ENCODE results near the gene PDE6D. TPM values are rescaled to one million over a fixed set of nuclear protein-coding genes. Genes with fewer than 3 reads are reported as not detected.
A peak's percentile ranks its signal among the peaks of the same experiment; 100 is the strongest.

PDE6D gene
- total and polyA plus RNA-seq, 2 of the 13 experiments (the other 11 are each of a cell fraction or from before 2014, with no cell fraction given), result 14.1 to 23.2 TPM

GRCh38 chr2:231685349-231686191 lies 95.5 kb downstream of the PDE6D start (continued):
- TF ChIP-seq NFYB (CRISPR knock-in tag; IDR thresholded peaks at IDR 0.05) (no peak), POGK (CRISPR knock-in tag; conservative IDR thresholded peaks at IDR 0.05) (0 out of 2 replicates have a peak, but pooled peaks have one; percentile 34), NFKBIZ (CRISPR knock-in tag; IDR thresholded peaks at IDR 0.05) (no peak), ZSCAN31 (CRISPR knock-in tag; IDR thresholded peaks at IDR 0.05; ENCODE audit: low read depth) (0 out of 2 replicates have a peak, but pooled peaks have one; percentile 38), JARID2 (CRISPR knock-in tag; IDR thresholded peaks at IDR 0.05; ENCODE audit: insufficient replicate concordance) (no peak), ZSCAN12 (CRISPR knock-in tag; IDR thresholded peaks at IDR 0.05) (no peak), HMGA1 (CRISPR knock-in tag; conservative IDR thresholded peaks at IDR 0.05) (no peak), ZNF207 (IDR thresholded peaks at IDR 0.05; ENCODE audit: borderline replicate concordance) (no peak), SKI (IDR thresholded peaks at IDR 0.05; ENCODE audit: partially characterized antibody) (no peak), ZNF136 (CRISPR knock-in tag; IDR thresholded peaks at IDR 0.05; ENCODE audit: low read depth) (no peak), HNRNPH1 (optimal IDR thresholded peaks at IDR 0.05; ENCODE audit: low read depth, low read length) (no peak), ZNF512B (CRISPR knock-in tag; IDR thresholded peaks at IDR 0.05; ENCODE audit: borderline replicate concordance) (no peak), ZNF253 (CRISPR knock-in tag; IDR thresholded peaks at IDR 0.05; ENCODE audit: borderline replicate concordance) (no peak), ZNF737 (CRISPR knock-in tag; IDR thresholded peaks at IDR 0.05; ENCODE audit: borderline replicate concordance) (no peak), SP4 (CRISPR knock-in tag; IDR thresholded peaks at IDR 0.05) (no peak), ARNTL (CRISPR knock-in tag; IDR thresholded peaks at IDR 0.05) (0 out of 2 replicates have a peak, but pooled peaks have one; percentile 33), ZNF572 (CRISPR knock-in tag; IDR thresholded peaks at IDR 0.05) (no peak), NFRKB (IDR thresholded peaks at IDR 0.05) (no peak), NFYC (CRISPR knock-in tag; IDR thresholded peaks at IDR 0.05) (no peak)
- TF ChIP-seq, protein P1, sequence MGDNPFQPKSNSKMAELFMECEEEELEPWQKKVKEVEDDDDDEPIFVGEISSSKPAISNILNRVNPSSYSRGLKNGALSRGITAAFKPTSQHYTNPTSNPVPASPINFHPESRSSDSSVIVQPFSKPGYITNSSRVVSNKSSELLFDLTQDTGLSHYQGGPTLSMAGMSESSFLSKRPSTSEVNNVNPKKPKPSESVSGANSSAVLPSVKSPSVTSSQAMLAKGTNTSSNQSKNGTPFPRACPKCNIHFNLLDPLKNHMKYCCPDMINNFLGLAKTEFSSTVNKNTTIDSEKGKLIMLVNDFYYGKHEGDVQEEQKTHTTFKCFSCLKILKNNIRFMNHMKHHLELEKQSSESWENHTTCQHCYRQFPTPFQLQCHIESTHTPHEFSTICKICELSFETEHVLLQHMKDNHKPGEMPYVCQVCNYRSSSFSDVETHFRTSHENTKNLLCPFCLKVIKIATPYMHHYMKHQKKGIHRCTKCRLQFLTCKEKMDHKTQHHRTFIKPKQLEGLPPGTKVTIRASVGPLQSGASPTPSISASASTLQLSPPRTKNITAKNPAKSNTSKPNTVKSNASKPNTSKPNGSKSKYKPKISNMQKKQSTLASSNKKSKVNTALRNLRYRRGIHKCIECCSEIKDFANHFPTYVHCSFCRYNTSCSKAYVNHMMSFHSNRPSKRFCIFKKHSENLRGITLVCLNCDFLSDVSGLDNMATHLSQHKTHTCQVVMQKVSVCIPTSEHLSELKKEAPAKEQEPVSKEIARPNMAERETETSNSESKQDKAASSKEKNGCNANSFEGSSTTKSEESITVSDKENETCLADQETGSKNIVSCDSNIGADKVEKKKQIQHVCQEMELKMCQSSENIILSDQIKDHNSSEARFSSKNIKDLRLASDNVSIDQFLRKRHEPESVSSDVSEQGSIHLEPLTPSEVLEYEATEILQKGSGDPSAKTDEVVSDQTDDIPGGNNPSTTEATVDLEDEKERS (CRISPR knock-in tag; IDR thresholded peaks at IDR 0.05), result no peak
- TF ChIP-seq, protein P2, sequence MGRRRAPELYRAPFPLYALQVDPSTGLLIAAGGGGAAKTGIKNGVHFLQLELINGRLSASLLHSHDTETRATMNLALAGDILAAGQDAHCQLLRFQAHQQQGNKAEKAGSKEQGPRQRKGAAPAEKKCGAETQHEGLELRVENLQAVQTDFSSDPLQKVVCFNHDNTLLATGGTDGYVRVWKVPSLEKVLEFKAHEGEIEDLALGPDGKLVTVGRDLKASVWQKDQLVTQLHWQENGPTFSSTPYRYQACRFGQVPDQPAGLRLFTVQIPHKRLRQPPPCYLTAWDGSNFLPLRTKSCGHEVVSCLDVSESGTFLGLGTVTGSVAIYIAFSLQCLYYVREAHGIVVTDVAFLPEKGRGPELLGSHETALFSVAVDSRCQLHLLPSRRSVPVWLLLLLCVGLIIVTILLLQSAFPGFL (CRISPR knock-in tag; IDR thresholded peaks at IDR 0.05), result no peak
